ELR (cell line): ENCODE measurements around the gene DEXI.
"Not testable (repeated sequence)": the region's sequence is repeated elsewhere in the genome, so short reads cannot be mapped to it uniquely, and the experiment has no call there.

ENCODE experiments used
- DNase-seq: peaks from one replicate; pipeline ENCODE4 v3.0.0-alpha.2; 2015; ENCODE audit warnings: low read depth

The DEXI gene

DNA sequence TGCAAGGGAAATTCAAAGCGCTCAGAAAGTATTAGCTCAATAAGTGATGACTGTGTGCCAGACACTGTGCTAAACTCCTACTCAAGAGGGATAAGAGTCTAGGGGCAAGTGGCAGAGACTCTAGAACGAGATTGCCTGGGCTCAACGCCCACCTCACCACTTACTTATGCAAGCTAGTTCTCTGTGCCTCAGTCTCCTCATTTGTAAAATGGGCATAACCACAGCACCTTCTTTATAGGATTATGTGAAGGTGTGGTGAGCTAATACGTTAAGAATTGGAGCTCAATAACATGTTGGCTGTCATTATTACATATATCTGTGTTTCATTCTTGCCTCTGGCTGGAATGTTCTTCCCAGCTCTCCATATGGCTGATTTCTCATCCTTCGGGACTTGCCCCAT, 15.4 kb downstream of the DEXI start:
- no peak for DNase-seq

DNA sequence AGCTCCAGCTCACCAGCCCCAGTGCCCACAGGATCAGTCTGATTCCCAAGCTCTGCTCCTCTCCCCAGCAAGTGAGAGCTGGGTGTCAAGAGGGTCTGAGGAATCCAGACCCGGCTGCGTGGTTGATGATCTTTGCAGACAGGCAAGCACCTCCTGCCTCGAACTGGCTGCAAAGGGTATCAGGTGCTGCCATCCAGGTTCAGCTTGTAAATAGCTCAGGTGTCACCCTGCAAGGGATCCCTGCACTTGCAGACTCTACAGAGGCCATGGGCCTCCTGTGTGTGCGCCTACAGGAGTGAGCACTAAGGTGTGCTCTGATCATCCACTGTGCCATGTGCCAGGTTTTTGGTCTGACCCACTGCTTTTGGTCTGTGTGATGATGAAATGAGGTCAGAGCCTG, 16.2 kb downstream of the DEXI start:
- no peak for DNase-seq

DNA sequence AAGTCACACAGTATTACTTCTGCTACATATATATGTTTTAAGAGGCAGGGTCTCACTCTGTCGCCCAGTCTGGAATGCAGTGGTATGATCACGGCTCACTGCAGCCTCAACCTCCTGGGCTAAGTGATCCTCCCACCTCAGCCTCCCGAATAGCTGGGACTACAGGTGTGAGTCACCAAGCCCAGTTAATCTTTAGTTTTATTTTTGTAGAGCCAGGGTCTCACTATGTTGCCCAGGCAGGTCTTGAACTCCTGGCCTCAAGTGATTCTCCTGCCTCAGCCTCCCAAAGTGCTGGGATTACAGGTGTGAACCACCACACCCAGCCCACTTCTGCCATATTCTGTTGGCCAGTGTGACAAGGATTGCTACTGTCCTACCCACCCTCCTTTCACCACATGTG, 17.0 kb downstream of the DEXI start:
- DNase-seq = not testable (repeated sequence)

DNA sequence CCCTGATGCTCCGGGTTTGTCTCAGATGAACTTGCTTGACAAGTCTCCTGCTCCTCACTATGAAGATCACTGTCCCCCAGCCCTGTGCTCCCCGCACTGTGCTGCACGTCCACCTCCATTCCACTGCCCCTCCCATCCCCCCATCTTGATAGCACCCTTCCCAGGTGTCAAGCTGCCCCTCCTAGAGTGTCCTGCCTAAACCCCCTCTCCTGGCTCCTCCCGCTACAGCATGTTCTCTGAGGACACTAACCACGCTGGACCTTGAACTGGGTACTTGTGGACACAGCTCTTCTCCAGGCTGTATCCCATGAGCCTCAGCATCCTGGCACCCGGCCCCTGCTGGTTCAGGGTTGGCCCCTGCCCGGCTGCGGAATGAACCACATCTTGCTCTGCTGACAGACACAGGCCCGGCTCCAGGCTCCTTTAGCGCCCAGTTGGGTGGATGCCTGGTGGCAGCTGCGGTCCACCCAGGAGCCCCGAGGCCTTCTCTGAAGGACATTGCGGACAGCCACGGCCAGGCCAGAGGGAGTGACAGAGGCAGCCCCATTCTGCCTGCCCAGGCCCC, 18.5 kb downstream of the DEXI start:
- DNase-seq = no peak

DNA sequence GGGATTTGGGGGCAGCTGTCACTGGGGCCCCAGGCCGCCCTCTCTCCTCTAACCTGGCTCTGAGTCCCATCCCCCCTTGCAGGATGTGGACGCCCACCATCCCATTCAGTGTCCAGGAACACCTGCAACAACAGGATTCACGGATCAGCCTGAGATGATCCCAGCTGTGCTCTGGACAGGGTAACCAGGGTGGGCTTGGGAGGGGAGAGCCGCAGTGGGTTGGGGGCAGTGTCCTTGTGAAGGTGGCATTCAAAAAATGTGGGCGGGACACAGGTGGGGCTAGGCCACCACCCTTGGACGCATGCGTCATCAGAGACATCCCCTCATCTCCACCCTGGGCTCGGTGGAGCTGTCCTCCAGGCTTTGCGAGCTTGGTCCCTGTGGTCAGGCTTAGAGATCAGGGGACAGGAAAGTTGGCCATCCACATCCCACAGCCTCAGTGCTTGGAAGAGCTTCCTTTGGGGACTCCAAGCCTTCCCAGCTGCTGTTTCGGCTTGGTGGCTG, 19.1 kb downstream of the DEXI start:
- DNase-seq = no peak

DNA sequence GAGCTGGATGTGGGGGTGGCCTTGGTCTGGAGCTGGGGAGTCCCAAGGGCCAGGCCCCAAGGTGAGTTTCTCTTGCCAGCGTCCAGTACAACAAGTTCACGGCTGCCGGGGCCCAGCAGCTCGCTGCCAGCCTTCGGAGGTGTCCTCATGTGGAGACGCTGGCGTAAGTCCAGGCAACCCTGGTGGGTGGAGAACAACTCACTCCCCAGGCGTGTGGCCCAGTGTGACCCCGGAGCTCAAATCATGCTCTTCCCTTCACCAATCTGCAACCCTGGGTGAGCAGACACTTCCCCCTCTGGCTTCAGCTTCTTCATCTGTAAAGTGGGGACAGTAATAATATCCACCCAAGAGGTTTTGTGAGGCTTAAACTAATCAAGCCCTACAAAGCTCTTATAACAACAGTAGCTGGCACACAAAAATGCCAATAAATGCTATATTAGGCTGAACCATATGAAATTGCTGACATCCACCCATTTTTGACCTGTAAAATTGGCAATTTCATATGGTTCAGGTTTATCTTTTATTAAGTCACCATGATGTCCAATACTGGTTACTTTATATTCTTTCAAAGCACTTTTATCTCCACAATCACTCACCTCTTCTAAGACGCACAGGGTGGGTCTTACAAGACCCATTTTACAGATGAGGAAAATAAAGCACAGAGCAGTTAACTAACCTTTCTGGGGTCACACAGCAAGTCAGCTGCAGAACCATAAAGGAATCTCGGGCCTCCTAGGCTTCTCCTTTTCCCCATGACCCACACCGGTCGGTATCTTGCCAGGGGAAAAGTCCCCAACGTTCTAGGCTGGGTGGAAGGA, 19.7 kb downstream of the DEXI start:
- DNase-seq = peak; percentile 45

DNA sequence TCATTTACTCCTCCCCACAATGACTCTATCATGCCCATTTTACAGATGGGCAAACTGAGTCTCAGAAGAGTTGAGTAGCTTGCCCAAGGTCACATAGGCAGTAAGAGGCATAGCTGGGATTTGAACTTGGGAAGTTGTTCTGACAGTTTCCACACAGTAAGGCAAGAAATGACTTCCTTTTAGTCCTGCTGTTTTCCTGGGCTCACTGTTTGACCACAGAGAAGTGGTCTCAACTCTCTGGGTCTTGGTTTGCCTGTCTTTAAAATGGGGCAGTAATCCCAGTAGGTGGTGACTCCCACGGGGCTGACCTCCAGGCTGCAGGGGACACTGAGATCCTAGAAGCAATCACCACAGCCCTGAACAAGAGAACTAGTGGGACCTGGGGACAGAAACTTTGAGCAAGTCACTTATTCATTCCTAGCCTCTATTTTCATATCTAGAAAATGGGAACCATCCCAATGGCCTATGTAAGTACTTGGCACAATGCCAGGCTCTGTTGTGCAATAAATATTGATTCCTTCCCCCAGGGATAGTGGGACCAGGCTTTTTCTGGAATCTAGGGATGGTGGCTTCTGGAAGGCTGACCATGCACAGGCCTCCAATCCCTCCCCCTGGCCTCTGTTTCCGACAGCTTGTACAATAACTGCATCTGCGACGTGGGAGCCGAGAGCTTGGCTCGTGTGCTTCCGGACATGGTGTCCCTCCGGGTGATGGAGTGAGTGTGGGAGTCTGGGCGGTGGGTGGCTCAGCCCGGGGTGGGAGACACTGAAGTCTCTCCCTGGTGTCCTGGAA, 20.5 kb downstream of the DEXI start:
- DNase-seq = no peak

DNA sequence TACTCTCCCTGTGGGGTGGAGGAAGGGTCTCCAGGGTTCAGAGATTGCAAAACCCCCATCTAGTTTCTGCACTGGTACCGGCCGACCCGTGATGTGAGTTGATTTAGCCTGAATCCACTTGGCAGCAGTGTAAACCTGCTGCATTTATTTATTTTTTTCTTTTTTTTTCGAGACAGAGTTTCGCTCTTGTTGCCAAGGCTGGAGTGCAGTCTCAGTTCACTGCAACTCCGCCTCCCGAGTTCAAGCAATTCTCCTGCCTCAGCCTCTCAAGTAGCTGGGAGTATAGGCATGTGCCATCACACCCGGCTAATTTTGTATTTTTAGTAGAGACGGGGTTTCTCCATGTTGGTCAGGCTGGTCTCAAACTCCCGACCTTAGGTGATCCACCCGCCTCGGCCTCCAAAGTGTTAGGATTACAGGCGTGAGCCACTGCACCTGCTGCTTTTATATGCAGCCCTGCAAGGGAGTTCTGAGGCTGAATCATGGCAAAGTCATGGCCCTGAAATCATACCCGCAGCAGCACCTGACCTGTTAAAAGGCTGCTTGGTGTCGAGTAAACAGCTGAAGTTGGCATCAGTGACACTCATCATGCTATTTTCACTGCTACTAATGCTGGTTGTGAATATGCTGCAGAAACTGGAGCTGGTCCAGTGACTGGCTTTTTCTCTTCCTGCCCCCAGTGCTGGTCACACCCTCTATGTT, 21.4 kb downstream of the DEXI start:
- no peak for DNase-seq

DNA sequence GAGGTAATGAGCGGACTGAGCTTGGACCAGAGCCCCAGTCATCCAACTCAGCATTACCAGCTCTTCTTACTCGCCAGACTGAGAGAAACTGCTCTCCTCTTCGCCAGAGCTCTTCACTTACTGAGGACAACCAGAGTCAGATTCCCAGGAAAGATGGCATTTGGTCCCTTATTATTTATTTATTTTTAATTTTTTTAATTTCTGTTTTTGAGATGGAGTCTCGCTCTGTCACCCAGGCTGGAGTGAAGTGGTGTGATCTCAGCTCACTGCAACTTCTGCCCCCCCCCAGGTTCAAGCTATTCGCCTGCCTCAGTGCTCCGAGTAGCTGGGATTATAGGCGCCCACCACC, 23.3 kb downstream of the DEXI start:
- DNase-seq = no peak

DNA sequence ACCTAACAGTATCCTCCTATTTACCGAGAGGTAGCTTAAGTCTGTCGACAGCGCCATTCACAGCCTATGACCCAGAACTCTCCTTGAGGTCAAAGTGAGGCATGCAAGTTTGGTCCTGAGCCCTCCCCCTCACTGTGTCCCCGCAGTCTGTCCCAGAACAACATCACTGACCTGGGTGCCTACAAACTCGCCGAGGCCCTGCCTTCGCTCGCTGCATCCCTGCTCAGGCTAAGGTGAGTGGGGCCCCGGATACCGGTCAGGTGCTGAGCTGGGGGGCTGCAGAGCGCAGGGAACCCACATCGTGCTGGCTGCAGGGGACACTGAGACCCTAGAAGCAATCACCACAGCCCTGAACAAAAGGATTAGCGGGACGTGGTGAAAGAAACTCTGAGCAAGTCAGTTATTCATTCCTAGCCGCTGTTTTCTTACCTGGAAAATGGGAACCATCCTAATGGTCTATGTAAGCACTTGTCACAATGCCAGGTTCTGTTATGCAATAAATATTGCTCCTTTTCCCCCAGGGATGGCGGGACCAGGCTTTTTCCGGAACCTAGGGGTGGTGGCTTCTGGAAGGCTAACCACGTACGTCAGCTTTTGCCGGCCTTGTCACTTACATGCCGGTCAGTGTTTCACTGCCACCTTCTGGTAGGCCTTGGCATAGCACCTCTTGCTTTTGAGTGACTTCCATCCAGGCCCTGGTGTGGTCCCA, 23.8 kb downstream of the DEXI start:
- peak; percentile 85 for DNase-seq

DNA sequence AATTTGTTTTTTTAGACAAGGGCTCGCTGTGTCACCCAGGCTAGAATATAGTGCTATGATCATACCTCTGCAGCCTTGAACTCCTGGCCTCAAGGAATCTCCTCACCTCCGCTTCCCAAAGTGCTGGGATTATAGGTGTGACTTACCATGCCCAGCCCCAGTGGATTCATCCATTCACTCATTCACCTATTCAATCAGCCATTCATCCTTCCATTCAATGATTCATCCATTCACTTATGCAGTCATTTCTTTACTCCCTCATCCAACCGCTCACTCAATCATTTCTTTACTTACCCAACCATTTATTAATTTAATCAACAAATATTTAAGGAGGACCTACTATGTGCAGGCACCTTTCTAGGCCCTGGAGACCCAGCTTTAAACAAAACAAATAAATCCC, 25.7 kb downstream of the DEXI start:
- no peak for DNase-seq

DNA sequence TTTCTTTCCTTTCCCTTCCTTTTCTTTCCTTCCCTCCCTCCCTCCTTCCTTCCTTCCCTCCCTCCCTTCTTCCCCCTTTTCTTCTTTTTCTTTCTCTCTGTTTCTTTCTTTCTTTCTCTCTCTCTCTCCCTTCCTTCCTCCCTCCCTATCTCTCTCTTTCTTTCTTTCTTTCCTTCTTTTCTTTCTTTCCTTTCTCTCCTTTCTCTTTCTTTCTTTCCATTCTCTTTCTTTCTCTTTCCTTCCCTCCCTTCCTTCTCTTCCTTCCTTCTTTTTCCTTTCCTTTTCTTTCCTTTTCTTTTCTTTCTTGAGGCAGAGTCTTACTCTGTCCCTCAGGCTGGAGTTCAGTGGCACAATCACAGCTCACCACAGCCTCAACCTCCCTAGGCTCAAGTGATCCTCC, 31.0 kb downstream of the DEXI start:
- no peak for DNase-seq

DNA sequence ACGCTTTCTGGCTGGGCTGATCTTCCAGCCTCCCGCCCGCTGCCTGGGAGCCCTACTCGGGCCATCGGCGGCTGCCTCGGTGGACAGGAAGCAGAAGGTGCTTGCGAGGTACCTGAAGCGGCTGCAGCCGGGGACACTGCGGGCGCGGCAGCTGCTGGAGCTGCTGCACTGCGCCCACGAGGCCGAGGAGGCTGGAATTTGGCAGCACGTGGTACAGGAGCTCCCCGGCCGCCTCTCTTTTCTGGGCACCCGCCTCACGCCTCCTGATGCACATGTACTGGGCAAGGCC, 34.6 kb downstream of the DEXI start:
- no peak for DNase-seq

DNA sequence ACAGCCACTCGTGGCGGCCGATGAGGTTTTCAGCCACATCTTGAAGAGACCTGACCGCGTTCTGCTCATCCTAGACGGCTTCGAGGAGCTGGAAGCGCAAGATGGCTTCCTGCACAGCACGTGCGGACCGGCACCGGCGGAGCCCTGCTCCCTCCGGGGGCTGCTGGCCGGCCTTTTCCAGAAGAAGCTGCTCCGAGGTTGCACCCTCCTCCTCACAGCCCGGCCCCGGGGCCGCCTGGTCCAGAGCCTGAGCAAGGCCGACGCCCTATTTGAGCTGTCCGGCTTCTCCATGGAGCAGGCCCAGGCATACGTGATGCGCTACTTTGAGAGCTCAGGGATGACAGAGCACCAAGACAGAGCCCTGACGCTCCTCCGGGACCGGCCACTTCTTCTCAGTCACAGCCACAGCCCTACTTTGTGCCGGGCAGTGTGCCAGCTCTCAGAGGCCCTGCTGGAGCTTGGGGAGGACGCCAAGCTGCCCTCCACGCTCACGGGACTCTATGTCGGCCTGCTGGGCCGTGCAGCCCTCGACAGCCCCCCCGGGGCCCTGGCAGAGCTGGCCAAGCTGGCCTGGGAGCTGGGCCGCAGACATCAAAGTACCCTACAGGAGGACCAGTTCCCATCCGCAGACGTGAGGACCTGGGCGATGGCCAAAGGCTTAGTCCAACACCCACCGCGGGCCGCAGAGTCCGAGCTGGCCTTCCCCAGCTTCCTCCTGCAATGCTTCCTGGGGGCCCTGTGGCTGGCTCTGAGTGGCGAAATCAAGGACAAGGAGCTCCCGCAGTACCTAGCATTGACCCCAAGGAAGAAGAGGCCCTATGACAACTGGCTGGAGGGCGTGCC, 35.1 kb downstream of the DEXI start:
- DNase-seq = no peak

DNA sequence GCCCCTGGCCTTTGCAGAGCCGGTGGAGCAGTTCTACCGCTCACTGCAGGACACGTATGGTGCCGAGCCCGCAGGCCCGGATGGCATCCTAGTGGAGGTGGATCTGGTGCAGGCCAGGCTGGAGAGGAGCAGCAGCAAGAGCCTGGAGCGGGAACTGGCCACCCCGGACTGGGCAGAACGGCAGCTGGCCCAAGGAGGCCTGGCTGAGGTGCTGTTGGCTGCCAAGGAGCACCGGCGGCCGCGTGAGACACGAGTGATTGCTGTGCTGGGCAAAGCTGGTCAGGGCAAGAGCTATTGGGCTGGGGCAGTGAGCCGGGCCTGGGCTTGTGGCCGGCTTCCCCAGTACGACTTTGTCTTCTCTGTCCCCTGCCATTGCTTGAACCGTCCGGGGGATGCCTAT, 35.8 kb downstream of the DEXI start:
- no peak for DNase-seq

DNA sequence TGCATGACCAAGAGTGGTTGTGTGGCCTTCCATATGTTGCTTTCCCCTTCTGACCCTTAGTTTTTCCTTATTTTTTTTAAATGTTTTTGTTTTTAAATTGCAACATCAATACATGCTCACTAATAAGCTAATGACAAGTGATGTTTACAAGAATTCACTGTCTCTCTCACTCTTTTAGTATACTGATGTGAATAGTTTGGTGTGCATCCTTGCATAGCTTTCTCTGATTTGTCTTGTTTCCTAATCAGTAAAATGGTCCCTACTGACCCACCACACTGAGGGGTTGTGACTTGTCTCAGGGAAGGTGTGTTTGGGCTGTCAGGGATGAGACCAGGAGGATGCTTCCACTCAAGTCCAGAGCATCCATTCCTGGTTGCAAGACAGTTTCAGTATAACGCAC, 39.3 kb downstream of the DEXI start:
- no peak for DNase-seq

DNA sequence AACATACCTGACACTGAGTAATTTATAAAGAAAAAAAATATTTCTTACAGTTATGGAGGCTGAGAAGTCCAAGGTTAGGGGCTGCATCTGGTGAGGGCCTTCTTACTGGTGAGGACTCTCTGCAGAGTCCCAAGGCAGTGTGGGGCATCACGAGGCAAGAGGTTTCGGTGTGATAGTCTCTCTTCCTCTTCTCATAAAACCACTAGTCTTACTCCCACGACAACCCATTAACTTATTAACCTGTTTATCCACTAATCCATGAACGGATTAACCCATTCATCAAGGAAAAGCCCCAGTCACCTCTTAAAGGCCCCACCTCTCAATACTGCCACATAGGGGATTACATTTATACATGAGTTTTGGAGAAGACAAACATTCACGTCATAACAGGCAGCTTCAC, 45.1 kb downstream of the DEXI start:
- no peak for DNase-seq

DNA sequence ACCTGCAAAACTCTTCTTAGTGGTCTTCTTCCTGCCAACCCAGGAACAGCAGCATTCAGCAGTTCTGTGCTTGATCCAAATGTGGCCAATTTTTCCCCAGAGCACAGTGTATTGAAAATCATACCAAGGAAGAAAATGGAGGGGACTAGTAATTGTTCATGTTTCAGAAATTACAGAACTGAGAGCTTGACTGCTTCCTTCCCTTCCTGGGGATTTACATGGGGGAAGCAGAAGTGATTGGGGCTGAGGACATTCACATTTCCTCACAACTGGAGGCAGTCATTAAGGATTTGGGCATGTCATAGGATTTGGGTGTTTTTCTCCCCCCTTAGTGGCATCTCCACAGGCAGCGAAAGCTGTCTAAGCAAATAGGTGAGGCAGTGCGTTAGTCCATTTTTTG, 45.5 kb downstream of the DEXI start:
- no peak for DNase-seq

DNA sequence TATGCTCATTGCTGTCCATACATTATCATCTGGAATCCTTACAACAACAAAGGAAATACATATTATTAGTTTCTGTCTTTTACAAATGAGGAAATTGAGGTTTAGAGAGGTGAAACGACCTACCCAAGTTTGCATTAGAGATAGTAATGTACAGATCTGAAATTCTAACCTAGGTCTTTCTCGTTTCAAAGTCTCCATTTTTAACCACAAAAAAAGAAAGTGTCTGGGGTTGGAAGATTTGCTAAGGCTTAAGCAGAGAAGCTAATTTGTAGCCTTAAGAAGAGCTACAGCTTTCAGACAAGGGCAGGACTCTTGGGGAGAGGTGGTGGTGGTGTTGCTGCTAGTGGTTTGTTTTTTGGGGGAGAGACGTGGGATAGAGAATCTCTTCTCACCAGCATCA, 46.1 kb downstream of the DEXI start:
- DNase-seq = no peak

DNA sequence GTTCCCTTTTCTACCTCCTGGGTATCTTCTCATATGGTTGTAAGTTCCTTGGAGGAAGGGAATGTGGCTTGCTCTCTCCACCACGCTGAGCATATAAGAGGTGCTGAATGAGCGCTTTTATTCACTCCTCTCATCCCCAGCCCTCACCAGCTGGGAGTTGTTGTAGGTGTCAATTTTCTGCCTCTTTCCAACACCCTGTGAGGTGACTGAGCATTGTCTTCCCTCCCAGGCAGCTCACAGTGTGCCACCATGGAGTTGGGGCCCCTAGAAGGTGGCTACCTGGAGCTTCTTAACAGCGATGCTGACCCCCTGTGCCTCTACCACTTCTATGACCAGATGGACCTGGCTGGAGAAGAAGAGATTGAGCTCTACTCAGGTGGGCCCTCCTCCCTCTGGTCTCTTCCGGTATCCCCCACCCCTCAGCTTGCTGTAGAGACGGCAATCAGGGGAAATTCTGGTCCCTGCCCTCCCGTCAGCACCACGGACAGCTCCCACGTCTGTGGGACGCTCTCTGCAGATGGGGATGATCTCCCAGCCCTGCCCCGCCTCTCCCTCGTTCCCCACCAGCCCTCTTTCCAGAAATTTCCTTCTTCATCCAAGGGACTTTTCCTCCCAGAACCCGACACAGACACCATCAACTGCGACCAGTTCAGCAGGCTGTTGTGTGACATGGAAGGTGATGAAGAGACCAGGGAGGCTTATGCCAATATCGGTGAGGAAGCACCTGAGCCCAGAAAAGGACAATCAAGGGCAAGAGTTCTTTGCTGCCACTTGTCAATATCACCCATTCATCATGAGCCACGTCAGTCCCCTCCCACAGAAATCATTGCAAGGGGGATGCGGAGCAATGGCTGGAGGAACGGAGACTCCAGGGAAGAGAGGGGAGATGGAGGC, 47.0 kb downstream of the DEXI start:
- DNase-seq = peak; percentile 43
